NCI-H2196 treated with DMSO at 0.1 percent for 48 hours (cell line): Measurements from ENCODE around the gene PLCG2.

Experiments
- DNase-seq: peaks from one replicate; lab custom pipeline; 2025; ENCODE audit not compliant: unreplicated experiment; lab: John Stamatoyannopoulos, UW

The PLCG2 gene

GRCh38 chr16:81814751-81815428 lies 35.8 kb downstream of the PLCG2 start:
- no peak for DNase-seq

- no peak for DNase-seq
Observed at GRCh38 chr16:81815429-81815766, 36.3 kb downstream of the PLCG2 start.

GRCh38 chr16:81816351-81816750 lies 37.3 kb downstream of the PLCG2 start:
- DNase-seq, result no peak

- no peak for DNase-seq
Observed at GRCh38 chr16:81816793-81817210, 37.7 kb downstream of the PLCG2 start.

GRCh38 chr16:81817296-81817695 lies 38.2 kb downstream of the PLCG2 start:
- DNase-seq, result no peak

- DNase-seq, result no peak
Observed at GRCh38 chr16:81817789-81818567, 38.9 kb downstream of the PLCG2 start.

GRCh38 chr16:81818568-81818896 lies 39.4 kb downstream of the PLCG2 start:
- no peak for DNase-seq

- no peak for DNase-seq
Observed at GRCh38 chr16:81818905-81819304, 39.8 kb downstream of the PLCG2 start.

GRCh38 chr16:81821436-81822128 lies 42.5 kb downstream of the PLCG2 start:
- DNase-seq, result no peak

- no peak for DNase-seq
Observed at GRCh38 chr16:81823111-81823510, 44.0 kb downstream of the PLCG2 start.

GRCh38 chr16:81823734-81824133 lies 44.6 kb downstream of the PLCG2 start:
- DNase-seq, result no peak

- no peak for DNase-seq
Observed at GRCh38 chr16:81826523-81826922, 47.4 kb downstream of the PLCG2 start.

- DNase-seq, result no peak
Observed at GRCh38 chr16:81830845-81831540, 51.9 kb downstream of the PLCG2 start.

GRCh38 chr16:81831722-81832126 lies 52.6 kb downstream of the PLCG2 start:
- no peak for DNase-seq

GRCh38 chr16:81832801-81833547 lies 53.9 kb downstream of the PLCG2 start:
- no peak for DNase-seq

GRCh38 chr16:81833751-81834150 lies 54.7 kb downstream of the PLCG2 start:
- no peak for DNase-seq

- DNase-seq, result no peak
Observed at GRCh38 chr16:81834868-81835267, 55.8 kb downstream of the PLCG2 start.

- no peak for DNase-seq
Observed at GRCh38 chr16:81836279-81837054, 57.4 kb downstream of the PLCG2 start.

GRCh38 chr16:81837312-81837751 lies 58.2 kb downstream of the PLCG2 start:
- DNase-seq, result no peak

- no peak for DNase-seq
Observed at GRCh38 chr16:81838794-81839193, 59.7 kb downstream of the PLCG2 start.
